Activated CD8-positive, alpha-beta T cell treated with anti-CD3 and anti-CD28 coated beads for 36 hours (primary cell): ENCODE measurements around the gene KPNA1. TPM values are rescaled to one million over a fixed set of nuclear protein-coding genes. Genes with fewer than 3 reads are reported as not detected.

ENCODE experiments used
- ATAC-seq: fragments of 200-7000 bp; cut with Tn5 transposase; one replicate; pipeline ENCODE4 v1.10.0; 2021; ENCODE audit warnings: mild to moderate bottlenecking, moderate library complexity
- CTCF ChIA-PET: fragments of 350-600 bp; sonication (Branson Sonifier 250); formaldehyde crosslinking; loops from one replicate; lab custom pipeline; 2021; ENCODE audit warnings: antibody characterized with exemption; lab: Charles Lee
- POLR2A ChIA-PET: fragments of 350-600 bp; sonication (Branson Sonifier 250); formaldehyde crosslinking; loops from one replicate; lab custom pipeline; 2021; ENCODE audit warnings: antibody characterized with exemption; lab: Charles Lee
- DNase-seq: peaks from one replicate; pipeline ENCODE4 v3.0.0-alpha.2; 2020
- H3K27ac Mint-ChIP-seq: one replicate; pipeline ENCODE4 v1.8.0; 2021; ENCODE audit warnings: mild to moderate bottlenecking, mixed read lengths
- H3K27me3 Mint-ChIP-seq: one replicate; pipeline ENCODE4 v1.8.0; 2021; ENCODE audit warnings: mixed read lengths
- H3K36me3 Mint-ChIP-seq: one replicate; pipeline ENCODE4 v1.8.0; 2021; ENCODE audit warnings: low read depth, mixed read lengths
- H3K4me1 Mint-ChIP-seq: one replicate; pipeline ENCODE4 v1.8.0; 2021; ENCODE audit warnings: low read depth, mixed read lengths
- H3K4me3 Mint-ChIP-seq: one replicate; pipeline ENCODE4 v1.8.0; 2021; ENCODE audit warnings: mild to moderate bottlenecking, moderate library complexity, mixed read lengths
- H3K9me3 Mint-ChIP-seq: one replicate; pipeline ENCODE4 v1.8.0; 2021; ENCODE audit warnings: mixed read lengths
- CTCF ChIP-seq: fragments of 200-600 bp; IDR thresholded peaks from one replicate; pipeline ENCODE4 v1.8.0; 2022; ENCODE audit warnings: antibody characterized with exemption, mild to moderate bottlenecking
- intact Hi-C: fragments of 100-400 bp; cut with micrococcal nuclease; formaldehyde crosslinking; loops from one replicate; pipeline ENCODE4 v1.10.0; 2022
- total RNA-seq, 2 experiments: library from RNA; stranded (reverse); gene quantifications; one replicate each; pipeline ENCODE4 v1.2.3, GENCODE V29; 2021

The KPNA1 gene
- total RNA-seq, 2 experiments from 2014 or later: 46.6 to 47.4 TPM

GRCh38 chr3:122515870-122516269 is 1.1 kb upstream of the KPNA1 start:
- intact Hi-C loops: no loop called here
- DNase-seq (no peak), ATAC-seq (no peak)
- peak overlapping the region; percentile 7 for H3K4me3 Mint-ChIP-seq
- H3K36me3 Mint-ChIP-seq: peaks cover 9% of the 10 kb centered on the region
- ChIA-PET CTCF (interaction anchor here (0.8 to 1.6 kb wide), 3 partner anchors 10 to 123 kb away, joined by 3 to 4 read pairs (median 3); no protein-coding TSS in a partner anchor), POLR2A (interaction anchor here (0.9 to 1.4 kb wide), 3 partner anchors 10 to 165 kb away, joined by 3 read pairs; partner anchors contain the start of gene PARP14)
- H3K4me1 Mint-ChIP-seq: peaks cover 24% of the 10 kb centered on the region
- no peak for TF ChIP-seq CTCF
- no peaks in the 10 kb centered on the region for H3K9me3 Mint-ChIP-seq
- no peak overlapping the region for H3K27ac Mint-ChIP-seq
- H3K27me3 Mint-ChIP-seq: peaks cover 1% of the 10 kb centered on the region

GRCh38 chr3:122515020-122515468 is 305 bp upstream of the KPNA1 start:
- peak overlapping the region; percentile 78 for H3K4me3 Mint-ChIP-seq
- POLR2A ChIA-PET: interaction anchor here (0.6 to 2.3 kb wide), 9 partner anchors 10 to 82 kb away, joined by 3 to 10 read pairs (median 3); partner anchors contain the start of genes DTX3L and PARP9
- H3K36me3 Mint-ChIP-seq: peaks cover 11% of the 10 kb centered on the region
- DNase-seq (no peak), ATAC-seq (peak; percentile 3)
- no peak for TF ChIP-seq CTCF
- intact Hi-C loops: no loop called here
- H3K27me3 Mint-ChIP-seq: no peaks in the 10 kb centered on the region
- H3K27ac Mint-ChIP-seq: peak overlapping the region; percentile 86
- H3K9me3 Mint-ChIP-seq: peaks cover 2% of the 10 kb centered on the region
- CTCF ChIA-PET: interaction anchor here (0.7 to 2.8 kb wide), 4 partner anchors 18 to 165 kb away, joined by 4 to 10 read pairs (median 5); partner anchors contain the start of gene PARP14
- H3K4me1 Mint-ChIP-seq: peaks cover 27% of the 10 kb centered on the region

- peaks cover 5% of the 10 kb centered on the region for H3K9me3 Mint-ChIP-seq
- POLR2A ChIA-PET: interaction anchor here (0.8 to 2.3 kb wide), 5 partner anchors 12 to 128 kb away, joined by 3 to 10 read pairs (median 5); no protein-coding TSS in a partner anchor
- ATAC-seq: no peak
- H3K27ac Mint-ChIP-seq: peak overlapping the region; percentile 85
- no peaks in the 10 kb centered on the region for H3K27me3 Mint-ChIP-seq
- intact Hi-C loops: no loop called here
- H3K4me3 Mint-ChIP-seq: peak overlapping the region; percentile 78
- DNase-seq: no peak
- peaks cover 20% of the 10 kb centered on the region for H3K36me3 Mint-ChIP-seq
- CTCF ChIA-PET: interaction anchor here (1.1 to 2.8 kb wide), 3 partner anchors 16 to 166 kb away, joined by 3 to 10 read pairs (median 3); partner anchors contain the start of genes FAM162A and PARP14
- peaks cover 38% of the 10 kb centered on the region for H3K4me1 Mint-ChIP-seq
- no peak for TF ChIP-seq CTCF
Measured at GRCh38 chr3:122513386-122514122, 1.2 kb downstream of the KPNA1 start.

GRCh38 chr3:122512284-122512683 is 2.5 kb downstream of the KPNA1 start:
- ChIA-PET CTCF (interaction anchor here (1.3 kb wide), 1 partner anchor 128 kb away, joined by 4 read pairs; the partner anchor contains the start of gene FAM162A), POLR2A (interaction anchor here (0.7 to 0.9 kb wide), 2 partner anchors 15 to 16 kb away, joined by 3 read pairs; no protein-coding TSS in a partner anchor)
- no peak overlapping the region for H3K27ac Mint-ChIP-seq
- TF ChIP-seq CTCF: no peak
- ATAC-seq (no peak), DNase-seq (no peak)
- H3K4me3 Mint-ChIP-seq: no peak overlapping the region
- H3K27me3 Mint-ChIP-seq: no peaks in the 10 kb centered on the region
- H3K9me3 Mint-ChIP-seq: peaks cover 5% of the 10 kb centered on the region
- peaks cover 23% of the 10 kb centered on the region for H3K36me3 Mint-ChIP-seq
- intact Hi-C loops: no loop called here
- peaks cover 50% of the 10 kb centered on the region for H3K4me1 Mint-ChIP-seq
